ENCODE results near the gene PPP1R13B.
A peak's percentile ranks its signal among the peaks of the same experiment; 100 is the strongest.

PPP1R13B gene

DNA sequence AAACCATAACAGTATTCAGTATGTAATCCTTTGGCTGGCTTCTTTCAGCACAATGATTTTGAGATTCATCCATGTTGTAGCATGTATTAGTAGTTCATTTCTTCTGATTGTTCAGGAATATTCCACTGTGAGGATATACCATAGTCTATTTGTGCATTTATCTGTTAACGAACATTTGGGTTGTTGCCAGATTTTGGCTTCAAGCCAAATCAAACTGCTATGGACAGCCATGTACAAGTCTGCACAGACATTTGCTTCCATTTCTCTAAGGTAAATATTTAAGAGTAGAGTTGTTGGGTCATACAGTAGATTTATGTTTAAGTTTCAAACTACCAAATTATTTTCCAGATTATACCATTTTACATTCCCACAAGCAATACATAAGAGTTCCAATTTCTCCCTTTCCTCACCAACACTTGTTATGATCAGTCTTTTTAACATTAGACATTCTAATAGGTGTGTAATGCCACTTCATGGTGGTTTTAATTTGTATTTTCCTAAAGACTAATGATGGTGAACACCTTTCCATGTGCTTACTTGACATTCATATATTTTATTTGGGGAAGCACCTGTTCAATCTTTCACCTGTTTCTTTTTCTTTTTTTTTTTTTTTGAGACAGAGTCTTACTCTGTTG lies 75.2 kb downstream of the PPP1R13B start:
- no peak for DNase-seq

DNA sequence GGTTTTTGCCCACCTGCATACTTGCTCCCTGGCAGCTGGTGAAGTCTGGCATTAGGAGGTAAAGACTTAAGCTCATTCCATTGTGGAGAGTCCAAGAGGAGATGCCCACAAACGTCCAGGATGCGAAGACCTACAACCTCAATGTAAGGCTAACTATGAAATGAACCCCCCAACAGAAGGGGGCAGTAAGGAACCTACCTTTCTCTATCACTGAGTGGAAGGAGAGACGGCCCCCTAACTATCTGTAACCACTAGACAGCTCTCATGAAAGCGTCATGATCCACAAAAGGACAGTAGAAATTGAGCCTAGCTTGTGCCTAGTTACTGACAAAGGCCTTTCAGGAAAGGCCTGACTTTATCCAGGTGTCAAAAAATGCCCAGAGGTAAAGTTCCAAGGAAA lies 76.5 kb downstream of the PPP1R13B start:
- no peak for DNase-seq

DNA sequence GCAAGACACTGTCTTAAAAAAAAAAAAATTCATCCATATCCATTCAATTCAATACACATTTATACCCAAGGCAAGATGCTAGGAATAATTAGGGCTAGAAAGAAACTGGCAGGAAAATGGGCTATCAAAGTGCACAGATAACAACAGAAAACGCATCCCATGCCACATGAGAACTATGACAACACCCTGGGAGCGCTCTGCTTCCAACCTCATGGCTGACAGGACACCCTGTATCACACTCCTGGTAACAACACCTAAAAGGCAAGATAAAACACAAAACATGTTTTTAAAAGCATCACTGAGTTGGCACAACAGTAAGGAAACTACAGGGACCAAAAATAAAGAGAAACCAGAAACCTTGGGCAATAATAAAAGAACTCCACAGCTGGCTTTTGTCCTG lies 76.9 kb downstream of the PPP1R13B start:
- no peak for DNase-seq

DNA sequence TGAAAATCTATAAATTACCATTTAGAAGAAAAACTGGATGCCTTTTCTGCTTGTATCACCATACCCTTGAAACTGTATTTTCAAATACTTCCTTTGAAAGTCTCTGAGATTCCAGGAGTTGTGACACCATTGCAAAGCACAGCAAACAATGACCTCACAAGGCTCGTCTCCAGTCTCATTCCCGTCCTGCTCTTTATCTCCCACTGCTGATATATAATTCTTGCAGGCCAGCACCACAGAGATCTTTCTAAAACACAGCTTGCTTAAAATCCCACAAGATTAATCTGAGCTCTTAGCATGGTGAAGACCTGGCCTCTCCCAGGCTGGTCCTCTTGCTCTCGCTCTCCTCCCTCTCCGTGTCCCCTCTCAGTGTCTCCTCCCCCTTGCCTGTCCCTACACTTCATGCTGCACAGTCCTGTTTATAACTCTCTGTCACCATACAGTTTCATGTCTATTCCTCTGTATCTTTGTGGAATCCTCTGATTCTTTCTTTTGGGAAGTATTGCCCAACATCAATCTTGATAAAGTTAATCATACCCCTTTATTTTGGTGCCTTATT lies 80.0 kb downstream of the PPP1R13B start:
- no peak for DNase-seq

DNA sequence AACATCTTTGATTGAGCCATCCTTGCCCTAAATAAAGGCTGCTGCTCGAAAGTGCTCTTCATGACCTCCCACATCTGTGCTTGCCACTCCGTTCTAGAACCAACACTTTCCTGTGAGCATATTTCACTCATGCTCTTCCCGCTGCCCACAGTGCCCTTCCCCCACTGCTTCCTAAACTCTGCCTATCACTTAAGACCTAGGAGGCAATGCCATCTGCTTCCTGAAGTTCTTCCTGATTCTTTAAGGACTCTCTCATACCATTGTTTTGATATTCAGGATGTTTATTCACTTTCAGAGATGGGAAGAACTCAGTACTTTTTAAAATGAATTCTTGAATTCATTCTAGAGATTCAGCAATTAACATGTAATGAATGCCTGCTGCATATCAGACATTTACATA lies 81.8 kb downstream of the PPP1R13B start:
- DNase-seq, result no peak

DNA sequence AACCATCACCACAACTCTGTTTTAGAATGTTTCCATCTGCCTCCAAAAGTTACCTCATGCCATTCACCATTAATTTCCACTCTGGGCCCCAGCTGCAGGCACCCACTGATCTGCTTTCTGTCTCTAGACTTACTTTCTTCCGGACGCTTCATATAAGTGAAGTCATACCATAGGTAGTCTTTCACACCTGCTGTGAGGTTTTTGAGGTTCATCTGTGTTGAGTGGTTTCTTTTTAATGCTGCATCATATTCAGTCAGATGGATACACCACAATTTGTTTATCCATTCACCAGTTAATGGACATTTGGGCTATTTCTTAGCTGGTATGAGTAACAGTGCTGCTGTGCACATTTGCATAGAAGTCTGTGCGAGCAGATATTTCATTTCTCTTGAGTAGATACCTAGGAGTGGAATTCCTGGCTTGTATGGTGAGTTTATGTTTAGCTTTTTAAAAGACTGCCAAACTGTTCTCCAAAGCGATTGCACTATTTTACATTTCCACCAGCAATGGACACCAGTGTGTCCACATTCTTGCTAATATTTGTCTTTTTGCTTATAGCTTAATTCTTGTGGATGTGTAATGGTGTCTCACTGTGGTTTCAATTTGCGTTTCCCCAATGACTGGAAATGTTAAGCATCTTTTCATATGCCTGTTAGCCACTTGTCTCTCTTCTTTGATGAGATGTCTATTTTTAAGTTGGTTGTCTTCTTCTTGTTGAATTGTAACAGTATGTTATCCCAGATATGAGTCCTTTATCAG lies 83.5 kb downstream of the PPP1R13B start:
- no peak for DNase-seq

DNA sequence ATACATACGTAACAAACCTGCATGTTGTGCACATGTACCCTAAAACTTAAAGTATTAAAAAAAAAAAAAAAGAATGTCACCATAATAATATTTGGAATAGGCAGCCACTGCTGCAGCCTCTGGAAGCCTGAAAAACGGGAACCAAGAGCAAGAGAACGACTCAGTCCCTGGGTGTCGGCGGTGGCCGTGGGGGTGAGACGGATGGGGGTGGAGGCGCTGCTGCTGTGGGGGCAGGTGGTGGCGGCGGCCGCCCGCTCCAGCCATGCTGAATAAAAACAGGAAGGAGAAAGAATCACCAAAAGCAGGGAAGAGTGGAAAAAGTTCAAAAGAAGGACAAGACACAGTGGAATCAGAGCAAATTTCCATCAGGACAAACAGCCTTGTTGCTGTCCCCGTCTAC lies 84.8 kb downstream of the PPP1R13B start:
- DNase-seq, result no peak

DNA sequence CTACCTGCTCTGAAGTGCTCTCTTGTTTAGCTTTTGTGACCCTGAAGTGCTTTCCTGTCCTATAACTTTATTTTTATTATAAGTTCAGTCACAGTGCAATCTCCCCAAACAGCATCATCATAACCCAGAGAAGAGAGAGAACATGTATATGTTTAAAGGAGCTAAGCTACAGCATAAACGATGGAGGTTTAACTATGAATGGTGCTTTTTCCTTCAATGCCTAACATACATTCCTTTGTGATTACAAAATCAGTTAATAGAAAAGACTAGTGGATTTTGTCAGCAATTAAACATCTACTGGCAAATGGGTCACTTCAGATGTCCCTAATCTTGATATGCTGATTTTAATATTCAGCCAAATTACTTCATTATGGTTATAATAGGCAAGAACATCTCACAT lies 85.3 kb downstream of the PPP1R13B start:
- peak; percentile 14 for DNase-seq

DNA sequence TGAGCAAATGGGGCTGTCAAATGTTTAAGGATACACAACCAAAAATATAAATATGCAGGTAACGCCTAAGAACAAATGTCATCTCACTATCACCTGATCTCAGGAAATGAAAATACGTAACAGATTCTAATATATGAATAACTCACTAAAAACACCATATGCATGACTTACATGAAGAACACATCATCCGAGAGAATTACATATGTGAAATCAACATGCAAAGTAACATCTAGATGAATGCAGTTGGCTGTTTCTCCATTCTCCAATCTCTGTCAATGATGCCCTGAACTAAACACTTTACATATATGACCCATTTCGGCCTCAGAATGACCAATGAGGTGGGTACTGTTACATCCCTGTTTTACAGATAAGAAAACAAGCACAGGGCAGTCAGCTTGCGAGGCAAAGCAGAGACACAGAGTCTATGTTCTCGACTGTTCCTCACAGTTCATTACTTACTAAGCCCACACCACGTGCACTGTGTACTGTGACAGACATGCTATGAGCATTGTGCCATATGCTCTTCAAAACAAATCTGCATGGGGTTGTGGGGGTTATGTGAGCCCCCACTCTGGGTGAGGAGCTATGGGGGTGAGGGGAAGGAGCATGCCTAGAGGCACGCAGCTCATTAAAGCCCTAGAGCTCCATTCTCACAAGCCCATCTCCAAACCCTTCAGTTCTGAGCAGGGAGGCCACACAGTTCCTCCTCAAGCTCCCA lies 89.2 kb downstream of the PPP1R13B start:
- no peak for DNase-seq

DNA sequence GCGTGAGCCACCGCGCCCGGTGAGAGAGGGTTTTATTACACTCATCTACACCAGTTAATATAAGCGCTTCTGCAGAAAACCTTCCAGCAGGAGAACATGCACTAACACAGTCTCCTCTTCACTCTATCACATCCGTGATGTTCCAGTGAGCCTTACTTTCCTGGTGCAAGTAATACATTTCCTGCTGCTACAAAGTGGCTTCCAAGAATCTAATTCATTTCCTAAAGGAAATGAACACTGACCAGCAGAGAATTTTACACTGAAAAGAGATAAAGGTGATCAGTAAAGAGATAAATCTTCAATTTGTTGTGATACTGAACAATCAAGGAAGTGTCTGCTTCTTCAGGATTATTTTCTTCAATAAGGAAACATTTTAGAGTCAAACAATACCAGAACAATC lies 92.3 kb downstream of the PPP1R13B start:
- DNase-seq, result no peak

DNA sequence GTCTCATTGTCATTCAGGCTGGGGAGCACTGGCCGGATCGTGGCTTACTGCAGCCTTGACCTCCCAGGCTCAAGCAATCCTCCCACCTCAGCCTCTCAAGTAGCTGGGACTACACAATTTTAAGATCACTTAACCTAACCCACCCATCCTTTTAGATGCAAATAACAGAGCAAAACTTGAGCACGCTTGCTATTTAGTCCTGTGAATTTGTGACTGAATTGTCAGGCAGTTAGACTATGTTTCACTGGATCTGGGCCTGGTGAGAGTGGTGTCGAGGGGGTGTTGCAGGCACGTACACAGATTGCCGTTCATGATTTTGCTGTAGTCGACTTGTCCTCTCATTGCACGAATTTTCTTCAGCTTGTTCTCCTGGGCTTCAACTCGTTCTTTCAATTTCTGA lies 93.6 kb downstream of the PPP1R13B start:
- no peak for DNase-seq

DNA sequence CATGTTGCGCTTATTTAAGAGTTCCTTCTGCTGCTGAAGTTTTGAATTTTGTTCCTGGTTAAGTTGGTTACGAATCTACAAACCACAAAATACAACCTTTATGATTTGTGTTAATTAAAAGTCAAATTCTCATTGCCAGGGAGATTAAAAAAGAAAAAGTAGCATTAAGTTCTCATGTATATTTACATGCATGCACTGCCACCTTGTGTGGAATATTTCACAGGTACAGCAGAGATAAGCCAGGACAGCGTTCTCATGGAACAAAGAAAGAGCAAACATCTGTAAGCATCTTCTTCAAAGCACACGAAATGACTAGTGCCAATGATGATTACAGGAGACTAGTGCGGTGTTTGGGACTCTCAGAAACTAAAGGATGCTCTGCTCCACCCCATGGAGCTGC lies 97.5 kb downstream of the PPP1R13B start:
- DNase-seq, result no peak

DNA sequence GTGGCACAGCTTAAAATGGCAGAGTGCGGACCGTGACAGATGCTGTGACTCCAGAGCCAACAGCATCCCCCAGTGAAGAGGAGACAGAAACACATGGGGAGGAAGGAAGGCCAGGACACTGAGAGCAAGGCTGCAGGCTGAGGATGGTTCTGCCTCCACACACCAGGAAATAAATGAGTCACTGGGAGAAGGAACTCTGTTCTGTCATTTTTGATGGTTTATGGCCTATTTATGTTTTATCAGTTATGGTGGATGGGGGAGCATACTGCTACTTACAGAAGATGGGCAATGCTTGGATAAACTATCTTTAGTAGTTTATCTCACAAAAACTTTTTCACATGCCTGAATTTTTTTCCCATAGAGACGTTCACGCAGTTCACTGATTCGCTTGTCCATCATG lies 97.9 kb downstream of the PPP1R13B start:
- peak; percentile 28 for DNase-seq

DNA sequence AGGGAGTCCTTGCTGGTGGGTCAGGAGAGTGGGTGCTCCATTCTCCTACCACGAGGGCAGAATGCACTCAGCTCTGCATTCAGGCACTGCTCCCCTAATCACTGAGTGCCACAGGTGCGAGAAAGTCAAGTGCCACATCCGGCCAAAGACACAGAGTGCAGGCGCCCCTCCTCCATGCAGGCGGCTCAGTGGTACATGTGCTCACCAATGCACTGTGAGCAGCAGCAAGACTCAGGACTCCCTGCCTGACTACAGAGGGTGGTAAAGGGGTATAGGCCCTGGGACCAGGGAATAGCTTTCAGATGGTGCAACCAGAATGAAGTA lies 98.9 kb downstream of the PPP1R13B start:
- DNase-seq, result no peak

DNA sequence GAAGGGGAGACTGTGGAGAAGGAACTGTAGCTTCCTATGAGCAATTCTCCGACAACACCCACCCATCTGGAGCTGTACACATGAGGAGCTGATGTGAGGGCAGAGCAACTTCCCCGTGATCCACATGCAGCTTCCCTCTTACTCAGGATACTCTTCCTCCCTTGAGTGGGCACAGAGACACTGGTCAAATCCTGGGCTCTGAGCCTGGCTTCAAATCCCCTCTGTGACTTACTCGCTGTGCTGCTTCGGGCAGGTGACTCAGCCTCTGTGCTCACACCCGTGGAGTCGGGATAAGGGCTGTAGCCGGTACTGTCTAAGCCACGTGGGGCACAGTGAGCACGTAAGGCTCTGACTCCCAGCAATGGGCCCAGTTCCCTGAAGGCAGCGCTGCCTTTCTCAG lies 100.7 kb downstream of the PPP1R13B start:
- DNase-seq, result peak; percentile 22

DNA sequence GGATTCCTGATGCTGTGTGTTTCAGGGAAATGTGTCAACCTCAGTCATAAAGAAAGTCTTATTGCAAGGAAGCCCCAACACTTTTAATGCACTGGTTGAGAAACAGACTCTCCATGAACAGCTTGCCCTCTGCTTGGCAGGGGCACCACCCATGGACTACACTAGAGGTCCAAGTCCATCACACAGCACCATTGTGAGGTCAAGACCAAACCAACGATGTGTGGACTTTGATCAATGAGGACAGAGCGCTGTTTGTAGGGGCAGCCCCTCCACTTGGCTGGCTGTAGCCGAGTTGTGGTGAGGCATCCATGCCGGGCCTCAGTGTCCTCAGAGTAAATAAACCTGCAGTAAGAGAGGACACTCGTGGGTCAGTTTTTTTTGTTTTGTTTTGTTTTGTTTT lies 102.0 kb downstream of the PPP1R13B start:
- DNase-seq, result no peak

DNA sequence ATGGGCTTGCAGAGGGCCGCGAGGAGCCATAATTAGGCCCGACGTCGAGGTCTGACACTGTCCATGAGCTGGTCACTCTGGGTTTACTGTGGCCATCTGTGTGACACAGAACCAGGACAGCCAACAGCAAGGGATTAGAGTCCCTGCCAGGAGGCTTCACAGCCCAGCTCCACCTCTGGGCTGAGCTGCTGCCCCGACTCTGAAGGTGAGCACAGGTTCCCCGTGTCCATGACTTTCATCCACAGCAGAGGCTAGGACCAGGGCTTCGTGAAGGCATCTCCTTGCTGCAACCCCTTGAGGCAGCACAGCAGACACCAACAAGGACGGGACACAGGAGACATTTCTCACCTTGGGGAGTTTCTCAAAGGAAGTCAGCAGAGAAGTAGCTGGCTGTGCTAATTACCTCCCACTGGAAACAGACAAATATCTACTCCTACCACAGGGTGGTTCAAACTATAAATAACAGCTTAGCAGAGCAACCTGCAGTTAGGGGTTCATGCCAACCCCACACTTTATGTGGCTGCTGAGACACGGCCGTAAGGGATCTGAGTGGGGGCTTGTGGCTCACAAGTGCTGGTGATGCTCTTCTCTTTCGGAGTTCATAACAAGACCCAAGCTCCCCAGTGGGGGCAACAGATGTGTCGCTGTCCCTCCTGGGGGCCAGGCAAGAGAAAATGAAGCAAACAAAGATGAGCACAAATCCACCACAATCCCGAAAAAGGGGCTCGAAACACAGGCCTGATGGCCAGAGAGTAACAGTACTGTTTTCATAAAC lies 102.6 kb downstream of the PPP1R13B start:
- DNase-seq, result no peak

DNA sequence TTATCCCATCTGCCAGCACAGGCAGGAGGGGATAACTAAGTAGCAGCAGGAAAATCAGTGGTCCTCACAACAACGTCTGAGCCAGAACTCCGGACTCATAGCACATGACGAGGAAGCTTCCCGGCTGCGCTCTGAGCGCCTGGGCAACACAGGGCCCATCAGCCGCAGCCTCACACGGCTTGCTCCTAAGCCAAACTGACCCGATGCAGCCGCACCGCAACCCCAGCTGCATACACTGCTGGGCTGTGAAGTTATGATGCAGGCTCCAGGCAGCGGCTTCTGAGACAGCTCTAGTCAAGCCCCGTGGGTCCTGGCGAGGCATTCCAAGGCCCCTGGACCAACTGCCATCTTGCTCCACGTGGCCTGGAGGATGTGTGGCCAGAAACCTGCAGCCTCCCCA lies 103.7 kb downstream of the PPP1R13B start:
- no peak for DNase-seq

DNA sequence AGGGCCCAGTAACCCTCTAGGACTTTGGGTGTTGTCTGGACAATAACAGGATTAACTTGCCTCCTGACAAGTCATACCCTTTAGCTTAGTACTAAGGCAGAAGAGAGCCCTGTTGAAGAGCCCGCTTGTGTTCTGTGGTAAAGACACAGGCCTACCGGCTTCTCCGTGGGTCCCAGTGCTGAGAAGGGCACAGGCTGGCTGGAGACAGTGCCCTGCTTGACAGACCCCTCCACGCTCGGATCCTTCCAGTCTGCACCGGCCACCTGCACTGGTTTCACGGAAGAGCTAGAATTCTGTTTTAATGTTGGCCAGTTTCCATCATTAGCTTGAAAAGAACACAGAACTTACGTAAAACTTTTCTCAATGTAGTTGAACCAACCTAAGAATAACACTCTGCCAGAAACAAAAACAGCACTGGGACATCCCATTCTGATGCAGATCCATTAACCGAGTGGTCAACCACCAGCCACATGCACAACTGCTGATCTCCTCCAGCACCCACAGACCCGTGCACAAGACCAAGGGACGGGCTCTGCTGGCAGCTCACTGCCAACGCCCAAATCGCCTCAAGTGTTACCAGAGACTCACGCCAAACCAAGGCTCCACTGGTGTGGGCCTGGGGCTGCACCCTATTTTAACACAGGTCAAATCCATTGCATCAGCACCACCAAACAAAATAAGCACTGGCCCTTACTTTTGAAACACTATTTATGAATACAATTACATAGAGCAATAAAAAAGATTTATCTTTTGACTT lies 104.7 kb downstream of the PPP1R13B start:
- no peak for DNase-seq

DNA sequence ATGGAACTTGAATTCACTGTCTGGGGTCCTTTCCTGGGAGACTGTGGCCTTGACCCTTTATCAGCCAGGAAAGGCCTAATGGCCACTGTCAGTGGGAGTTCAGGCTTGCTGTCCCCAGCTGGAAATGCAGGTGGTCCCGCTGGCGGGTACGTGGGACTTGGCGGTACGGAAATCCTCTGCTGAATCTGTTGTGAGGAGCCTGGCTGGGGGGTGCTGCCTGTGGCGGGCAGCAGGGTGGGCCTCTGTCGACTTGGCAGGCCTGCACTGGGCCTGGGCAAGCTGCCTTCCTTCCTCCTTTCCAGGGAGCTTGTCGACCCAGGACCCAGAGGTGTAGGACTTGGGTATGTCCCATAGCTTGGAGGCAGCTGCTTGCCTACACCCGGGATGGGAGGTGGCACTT lies 105.5 kb downstream of the PPP1R13B start:
- DNase-seq, result no peak

DNA sequence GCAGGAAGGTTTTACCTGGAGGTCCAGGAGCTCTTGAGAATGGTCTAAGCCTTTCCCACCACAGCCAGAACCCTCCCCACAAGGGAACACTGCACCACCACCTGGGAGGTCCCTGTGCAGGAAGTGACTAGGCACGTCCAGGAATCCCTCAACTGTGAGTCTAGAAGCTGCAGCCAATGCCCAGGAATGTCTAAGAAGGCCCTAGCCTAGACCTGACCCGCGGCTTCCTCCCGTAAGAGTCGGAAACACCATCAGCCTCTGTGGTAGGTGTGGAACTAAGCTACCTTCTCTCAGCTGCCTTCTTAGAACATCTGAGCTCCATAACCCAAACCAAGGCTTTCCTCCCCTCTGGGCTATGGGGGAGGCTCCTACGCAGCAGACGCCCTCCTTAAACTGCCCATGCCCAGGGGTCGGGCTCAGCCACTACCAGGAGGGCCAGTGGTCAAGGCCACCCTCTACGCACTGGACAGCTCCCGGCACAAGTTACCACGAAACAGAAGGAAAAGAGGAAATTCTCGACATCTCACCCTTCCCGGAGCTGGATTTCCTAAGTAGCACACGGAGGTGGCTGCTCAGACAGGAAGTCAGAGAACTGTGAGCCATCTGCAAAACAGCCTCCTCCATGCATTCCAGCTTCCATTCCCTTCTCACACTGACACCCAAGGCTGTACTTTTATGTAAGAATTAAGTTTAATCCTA lies 106.2 kb downstream of the PPP1R13B start:
- peak; percentile 64 for DNase-seq

All from fibroblast of upper back skin (primary cell).